Inflammatory macrophage treated with lipopolysaccharide for 4 hours (primary cell): ENCODE results near the gene EIF4G3.
A peak's percentile ranks its signal among the peaks of the same experiment; 100 is the strongest.
"Not testable (repeated sequence)": the region's sequence is repeated elsewhere in the genome, so short reads cannot be mapped to it uniquely, and the experiment has no call there.

Source experiments
- DNase-seq: peaks from one replicate; pipeline ENCODE4 v3.0.0-alpha.2; 2020

EIF4G3 gene, protein sequence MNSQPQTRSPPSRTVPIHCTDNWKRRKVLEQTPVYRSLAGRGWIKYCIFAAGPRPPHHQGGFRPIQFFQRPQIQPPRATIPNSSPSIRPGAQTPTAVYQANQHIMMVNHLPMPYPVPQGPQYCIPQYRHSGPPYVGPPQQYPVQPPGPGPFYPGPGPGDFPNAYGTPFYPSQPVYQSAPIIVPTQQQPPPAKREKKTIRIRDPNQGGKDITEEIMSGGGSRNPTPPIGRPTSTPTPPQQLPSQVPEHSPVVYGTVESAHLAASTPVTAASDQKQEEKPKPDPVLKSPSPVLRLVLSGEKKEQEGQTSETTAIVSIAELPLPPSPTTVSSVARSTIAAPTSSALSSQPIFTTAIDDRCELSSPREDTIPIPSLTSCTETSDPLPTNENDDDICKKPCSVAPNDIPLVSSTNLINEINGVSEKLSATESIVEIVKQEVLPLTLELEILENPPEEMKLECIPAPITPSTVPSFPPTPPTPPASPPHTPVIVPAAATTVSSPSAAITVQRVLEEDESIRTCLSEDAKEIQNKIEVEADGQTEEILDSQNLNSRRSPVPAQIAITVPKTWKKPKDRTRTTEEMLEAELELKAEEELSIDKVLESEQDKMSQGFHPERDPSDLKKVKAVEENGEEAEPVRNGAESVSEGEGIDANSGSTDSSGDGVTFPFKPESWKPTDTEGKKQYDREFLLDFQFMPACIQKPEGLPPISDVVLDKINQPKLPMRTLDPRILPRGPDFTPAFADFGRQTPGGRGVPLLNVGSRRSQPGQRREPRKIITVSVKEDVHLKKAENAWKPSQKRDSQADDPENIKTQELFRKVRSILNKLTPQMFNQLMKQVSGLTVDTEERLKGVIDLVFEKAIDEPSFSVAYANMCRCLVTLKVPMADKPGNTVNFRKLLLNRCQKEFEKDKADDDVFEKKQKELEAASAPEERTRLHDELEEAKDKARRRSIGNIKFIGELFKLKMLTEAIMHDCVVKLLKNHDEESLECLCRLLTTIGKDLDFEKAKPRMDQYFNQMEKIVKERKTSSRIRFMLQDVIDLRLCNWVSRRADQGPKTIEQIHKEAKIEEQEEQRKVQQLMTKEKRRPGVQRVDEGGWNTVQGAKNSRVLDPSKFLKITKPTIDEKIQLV (N-terminal part only)

DNA sequence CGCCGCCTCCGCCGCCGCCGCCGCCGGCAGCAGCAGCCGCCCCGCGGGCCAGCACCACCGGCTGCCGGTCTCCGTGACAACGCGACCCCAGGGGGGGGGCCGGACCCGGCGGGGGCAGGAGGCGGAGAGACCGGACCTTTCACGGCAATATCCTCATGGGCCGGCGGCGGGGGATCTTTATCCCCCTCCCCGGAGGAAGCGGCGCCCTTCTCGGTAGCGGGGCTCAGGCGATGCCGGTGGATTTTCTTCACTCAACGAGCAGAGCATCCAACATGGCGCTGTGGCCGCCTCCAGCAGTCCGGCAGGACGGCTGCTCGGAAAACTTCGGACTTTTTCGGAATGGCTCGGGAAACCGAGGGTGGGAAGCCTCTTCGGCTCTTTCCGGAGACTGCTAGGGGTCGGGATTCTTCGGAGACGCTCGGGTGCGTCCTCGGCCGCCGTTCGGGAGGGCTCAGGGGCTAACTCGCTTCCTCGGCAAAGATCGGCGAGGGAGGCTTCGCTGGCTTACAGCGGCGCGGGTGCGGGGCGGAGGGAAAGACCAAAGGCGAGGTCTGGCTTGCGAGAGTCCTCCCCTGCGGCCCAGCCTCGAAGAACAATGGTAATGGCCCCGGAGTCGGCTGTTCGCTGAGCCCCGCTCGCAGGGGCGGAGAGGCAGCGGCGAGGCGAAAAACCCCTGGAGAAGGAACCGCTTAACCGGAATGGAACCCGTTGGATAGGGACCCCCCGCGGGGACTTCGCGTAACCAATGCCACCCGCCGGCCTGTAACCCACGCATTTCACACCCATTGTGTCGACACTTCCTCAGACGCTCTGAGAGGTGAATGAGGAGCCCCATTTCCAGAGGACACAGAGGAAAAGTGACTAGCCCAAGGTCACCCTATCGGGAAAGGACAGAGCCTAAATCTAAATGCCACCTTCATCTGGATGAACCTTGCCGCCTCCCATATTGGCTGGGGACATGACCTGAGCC, at the start of gene EIF4G3:
Gene EIF4G3, minus strand, starts transcription at position 312 of the 970 bp plus-strand sequence. CDS start 174,155 bp downstream, outside the sequence.
- DNase-seq: peak; percentile 98

DNA sequence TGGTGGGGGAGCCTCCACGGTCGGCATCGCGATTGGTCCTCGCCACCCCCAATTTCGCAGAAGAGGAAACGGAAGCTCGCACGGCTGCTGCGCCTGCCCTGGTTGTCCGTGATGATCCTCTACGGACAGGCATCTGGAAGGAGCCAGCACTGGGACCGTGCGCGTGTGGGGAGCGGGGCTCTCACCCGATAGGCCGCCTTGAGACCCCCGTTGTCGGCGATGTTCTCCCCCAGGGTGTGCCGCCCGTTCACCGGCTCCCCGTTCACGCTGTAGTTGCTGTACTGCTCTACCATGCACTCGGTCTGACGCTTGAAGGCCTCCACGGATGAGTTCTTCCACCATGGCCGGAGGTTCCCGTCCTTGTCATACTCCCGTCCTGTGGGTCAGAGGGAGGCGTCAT, 48.4 kb upstream of the EIF4G3 start:
- DNase-seq: no peak

DNA sequence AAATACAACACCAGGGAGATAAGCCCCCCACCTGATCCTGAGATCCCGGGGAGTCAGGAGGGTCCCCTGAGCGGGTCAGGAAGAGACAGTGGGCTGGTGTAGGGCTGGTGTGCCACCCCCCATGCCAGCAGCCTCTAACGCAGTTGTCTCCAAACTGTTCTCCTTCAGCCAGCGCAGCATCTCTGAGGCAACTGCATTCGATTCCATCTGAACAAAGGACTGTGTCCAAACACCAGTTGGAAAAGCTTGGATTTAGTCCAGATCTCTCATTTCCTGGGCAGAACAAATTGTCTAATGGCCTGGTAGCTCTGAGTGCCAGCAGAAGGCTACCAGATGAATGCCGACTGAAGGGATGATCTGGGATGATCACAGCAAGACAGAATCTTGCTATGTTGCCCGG, 44.1 kb upstream of the EIF4G3 start:
- DNase-seq: no peak

DNA sequence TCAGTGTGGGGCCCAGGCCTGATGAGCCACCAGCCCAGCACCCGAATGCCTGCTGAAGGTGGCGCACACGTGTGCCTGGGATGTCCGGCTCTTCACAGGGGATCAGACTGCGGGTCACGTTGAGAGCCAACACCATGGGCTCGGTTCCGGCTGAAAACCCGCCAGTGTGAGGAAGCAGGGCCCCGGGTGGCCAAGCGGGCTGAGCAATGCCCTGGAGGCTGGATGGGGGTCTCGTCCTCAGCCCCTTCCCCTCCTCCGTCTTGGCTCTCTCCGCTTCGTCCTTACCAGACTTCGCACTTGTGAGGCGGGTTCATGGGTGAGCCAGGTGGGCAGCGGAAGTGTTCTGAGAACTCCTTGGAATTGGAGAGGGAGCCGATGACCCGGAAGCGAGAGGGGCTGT, 43.0 kb upstream of the EIF4G3 start:
- DNase-seq: no peak

DNA sequence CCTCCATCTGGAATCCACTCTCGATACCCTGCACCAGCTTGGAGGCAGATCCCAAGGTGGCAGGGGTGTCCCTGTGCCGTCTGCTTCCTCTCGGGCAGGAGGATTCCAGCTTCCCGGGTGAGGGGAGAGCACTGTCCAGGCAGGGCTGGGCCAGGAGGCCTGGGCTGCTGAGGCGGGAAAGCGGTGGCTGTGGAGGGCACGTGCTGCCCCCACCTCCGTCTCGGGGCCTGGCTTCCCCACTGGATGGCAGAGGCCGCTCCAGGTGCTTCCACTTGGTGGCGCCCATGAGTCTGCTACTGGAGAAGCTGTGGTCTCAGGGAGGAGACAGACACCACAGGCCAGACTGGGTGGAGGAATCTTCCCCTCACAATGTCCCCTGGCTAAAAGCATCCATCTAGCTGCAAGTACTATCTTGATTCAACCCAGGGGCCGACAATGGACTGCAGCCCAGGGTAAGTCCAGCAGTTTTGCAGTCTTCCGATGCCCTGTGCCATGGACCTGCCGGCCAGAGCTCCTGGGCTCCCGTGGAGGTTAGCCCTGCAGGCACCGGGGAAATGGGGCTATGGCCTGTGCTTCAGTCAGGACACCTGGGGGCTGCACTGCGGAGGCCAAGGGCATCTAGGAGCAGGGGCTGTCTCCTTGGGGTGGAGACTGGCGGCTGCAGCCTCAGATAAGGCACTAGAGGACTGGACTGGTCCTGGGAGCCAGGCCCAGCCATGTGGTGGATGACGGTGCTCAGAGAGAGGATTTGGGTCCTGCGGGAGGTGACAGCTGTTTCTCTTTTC, 41.3 kb upstream of the EIF4G3 start:
- peak; percentile 15 for DNase-seq

DNA sequence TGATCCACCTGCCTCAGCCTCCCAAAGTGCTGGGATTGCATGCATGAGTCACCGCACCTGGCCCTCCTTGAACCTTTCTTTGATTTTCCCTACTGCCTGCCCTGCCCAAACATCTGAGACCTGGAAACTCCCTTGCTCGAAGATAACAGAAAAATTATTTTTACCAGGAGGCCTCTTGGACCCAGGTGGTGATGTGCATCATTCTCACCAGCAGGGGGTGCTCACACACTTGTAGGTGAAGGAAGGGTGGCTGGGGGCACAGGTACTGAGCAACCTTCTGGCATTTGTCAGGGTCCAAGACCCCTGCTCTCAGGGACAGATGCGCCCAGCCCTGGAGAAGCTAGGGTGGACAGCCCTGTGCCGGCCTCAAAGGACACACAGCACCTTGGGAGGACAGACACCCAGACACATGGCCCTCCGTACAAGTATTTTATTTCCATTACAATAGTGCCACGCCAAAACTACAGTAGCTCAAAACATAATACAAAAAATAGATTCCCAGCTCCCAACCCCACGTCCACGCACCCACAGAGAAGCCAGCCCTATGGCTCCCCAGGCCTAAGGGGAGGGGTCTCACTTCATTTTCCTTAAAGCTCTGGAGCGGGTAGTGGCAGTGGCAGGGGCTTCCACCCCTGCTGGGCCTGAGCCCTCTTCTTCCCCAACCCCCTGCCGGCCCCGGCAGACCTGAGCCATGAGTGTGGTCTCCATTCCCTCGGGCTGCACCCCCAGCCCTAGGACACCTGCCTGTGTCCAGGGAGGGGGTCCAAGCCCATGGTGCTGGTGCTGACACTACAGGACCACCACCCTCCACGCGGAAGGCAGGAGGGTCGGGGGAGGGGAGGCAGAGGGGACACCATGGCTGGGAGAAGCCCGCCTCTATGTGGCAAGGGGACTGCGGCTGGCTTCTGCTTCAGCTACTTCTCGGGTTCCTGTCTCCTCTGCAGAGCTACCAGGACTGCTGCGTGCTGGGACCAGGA, 40.4 kb upstream of the EIF4G3 start:
- DNase-seq: peak; percentile 41

DNA sequence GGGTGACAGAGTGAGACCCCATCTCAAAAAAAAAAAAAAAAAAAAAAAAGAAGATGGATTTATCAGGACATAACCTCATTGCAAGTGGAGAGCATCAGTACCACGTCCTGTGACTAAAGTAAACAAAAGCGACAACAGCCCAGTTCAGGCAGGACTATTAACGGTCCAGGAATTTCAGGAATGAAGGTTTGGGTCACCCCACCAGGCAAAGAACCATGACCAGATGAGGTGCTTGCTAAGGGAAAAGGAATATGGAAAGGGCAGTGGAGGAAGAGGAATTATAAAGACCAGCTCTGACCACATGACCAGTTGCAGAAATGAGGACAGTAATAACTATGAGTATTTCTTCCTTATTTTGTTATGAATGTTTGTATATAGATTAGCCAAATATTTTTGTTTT, 35.4 kb upstream of the EIF4G3 start:
- DNase-seq: no peak

DNA sequence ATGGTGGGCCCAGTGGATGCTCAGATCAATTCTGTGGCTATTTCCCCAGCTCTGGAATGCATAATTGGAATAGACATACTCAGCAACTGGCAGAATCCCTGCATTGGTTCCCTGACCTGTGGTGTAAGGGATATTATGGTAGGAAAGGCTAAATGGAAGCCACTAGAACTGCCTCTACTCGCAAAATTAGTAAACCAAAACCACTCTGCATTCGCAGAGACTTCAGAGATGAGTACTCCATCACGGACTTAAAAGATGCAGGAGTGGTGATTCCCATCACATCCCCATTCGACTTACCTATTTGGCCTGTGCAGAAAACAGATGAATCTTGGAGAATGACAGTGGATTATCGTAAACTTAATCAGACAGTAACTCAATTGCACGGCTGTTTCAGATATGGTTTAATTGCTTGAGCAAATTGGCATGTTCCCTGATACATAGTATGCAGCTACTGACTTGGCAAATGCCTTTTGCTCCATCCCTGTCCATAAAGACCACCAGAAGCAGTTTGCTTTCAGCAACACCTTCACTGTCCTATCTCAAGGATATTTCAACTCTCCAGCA, 31.5 kb upstream of the EIF4G3 start:
- DNase-seq: not testable (repeated sequence)

DNA sequence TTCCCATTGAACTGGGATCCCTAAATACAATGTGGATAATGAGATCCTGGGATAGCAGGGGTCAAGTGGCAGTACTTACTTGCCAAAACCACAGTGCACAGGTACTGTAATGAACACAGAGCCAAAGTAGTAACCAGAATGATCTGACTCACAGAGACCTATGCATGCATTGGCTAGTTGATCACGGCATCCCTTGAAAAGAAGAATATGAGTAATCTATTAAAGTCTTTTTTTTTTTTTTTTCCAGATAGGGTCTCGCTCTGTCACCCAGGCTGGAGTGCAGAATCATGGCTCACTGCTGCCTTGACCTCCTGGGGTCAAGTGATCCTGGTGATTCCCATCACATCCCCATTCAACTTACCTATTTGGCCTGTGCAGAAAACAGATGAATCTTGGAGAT, 29.4 kb upstream of the EIF4G3 start:
- no peak for DNase-seq

DNA sequence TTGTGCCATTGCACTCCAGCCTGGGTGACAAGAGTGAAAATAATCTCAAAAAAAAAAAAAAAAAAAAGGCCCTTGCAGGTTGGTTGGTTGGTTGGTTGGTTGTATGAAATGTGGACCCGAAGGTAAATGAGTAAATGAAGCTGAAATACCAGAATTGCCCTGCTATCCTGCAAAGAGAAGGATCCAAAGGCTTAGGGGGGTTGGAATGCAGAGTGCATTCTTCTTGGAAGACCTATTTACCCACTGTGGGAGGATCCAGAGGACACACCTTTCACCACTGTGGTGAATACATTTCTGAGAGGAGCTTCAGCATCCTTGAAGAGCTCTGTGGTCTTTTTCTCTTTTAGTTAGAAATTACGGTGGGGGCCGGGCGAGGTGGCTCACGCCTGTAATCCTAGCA, 28.7 kb upstream of the EIF4G3 start:
- DNase-seq: no peak

DNA sequence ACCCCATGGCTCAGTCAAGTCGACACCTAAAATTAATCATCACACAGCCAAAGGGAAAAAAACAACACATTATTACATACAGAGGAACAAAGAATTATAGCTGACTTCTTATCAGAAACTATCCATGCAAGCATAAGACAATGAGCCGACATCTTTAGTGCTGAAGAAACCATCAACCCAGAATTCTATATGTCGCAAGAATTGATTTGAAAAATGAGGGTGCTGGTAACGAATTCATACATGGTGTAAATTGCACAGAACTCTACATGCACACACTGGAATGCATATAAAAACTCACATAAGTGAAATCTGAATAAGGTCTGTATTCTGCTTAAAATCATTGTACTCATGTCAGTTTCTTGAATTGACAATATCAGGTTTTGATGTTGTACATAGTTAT, 25.0 kb upstream of the EIF4G3 start:
- DNase-seq: no peak

DNA sequence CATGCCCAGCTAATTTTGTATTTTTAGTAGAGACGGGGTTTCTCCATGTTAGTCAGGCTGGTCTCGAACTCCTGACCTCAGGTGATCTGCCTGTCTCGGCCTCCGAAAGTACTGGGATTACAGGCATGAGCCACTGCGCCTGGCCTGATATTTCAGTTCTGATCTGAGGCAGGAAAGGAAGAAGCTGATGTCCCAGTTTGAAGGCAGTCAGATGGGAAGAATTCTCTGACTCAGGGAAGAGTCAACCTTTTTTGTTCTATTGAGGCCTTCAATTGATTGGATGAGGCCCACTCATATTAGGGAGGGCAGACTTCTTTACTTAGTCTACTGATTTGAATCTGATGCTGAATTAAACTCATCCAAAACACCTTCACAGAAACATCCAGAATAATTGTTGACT, 24.5 kb upstream of the EIF4G3 start:
- DNase-seq: not testable (repeated sequence)

DNA sequence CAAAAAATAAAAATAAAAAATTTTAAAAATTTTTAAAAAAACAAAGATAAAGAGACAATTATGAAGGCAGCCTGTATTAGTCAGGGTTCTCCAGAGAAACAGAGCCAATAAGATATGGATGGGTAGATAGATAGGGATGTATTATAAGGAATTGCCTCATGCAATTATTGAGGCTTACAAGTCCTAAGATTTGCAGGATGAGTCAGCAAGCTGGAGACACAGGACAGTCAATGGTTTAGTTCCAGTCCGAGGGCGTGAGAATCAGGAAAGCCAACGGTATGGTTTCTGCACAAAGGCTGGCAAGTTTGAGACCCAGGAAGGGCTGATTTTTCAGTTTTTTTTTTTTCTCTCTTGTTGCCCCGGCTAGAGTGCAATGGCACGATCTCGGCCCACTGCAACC, 24.1 kb upstream of the EIF4G3 start:
- DNase-seq: no peak

DNA sequence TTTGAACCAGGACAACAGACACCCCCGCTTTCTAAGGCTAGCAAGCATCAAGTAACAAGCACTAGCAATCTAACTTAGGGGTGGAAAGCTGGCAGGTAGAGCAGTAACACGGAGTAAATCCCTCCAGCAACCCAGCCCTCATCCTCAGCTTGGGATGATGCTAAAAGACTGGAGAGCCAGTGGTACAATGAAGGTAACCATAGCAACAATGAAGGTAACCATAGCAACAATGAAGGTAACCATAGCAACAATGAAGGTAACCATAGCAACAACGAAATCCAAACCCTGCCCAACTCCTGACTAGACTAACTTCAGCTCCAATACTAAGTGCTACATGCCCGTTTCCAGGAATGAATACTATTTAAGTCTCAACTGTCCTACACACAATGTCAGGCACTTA, 22.2 kb upstream of the EIF4G3 start:
- no peak for DNase-seq

DNA sequence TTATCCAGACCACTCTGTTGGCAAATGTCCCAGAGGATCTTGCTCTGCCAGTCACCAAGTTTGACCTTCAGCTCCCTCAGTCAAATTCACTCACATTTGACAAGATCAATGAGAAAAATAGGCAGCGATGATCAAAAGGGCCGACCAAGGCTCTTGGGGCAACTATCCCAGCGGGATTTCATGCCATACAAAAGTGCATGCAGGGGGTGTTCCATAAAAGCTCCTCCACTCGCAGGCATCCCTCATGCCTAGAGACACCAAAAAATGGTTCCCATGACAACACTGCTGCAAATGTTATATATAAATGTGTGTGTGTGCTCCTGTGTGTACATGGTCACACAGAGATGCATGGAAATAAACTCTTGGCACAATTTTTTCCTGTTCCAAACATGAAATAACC, 16.2 kb upstream of the EIF4G3 start:
- DNase-seq: no peak

DNA sequence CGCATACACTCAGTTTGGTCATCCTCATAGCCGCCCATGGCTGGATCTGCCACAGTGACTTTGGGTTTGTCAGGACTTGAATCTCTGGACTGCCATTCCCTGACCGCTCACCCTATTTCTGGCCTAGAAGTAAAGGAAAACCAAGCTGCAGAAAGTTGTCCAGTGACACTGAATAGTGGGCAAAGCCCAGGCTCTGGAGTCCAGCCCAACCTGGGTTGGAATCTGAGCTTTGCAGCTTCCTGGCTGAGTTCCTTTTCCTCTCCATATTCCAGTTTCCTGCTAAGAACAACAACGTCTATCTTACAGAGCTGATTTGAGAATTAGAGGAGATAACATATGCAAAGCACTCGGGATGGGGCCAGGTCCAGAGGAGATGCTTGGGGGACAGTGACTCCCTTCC, 15.6 kb upstream of the EIF4G3 start:
- no peak for DNase-seq

DNA sequence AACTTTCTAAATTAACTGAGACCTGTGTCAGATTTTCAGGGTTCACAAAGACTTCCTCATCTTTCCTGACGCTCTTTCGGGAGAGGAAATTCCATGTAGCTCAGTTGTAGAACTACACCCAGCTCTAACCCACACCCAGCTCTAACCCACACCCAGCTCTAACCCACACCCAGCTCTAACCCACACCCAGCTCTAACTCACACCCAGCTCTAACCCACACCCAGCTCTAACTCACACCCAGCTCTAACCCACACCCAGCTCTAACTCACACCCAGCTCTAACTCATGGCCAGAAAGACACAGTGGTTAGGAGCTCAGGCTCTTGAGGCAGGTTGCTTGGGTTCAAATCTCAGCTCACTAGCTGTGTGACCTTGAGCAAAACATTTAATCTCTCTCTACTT, 14.1 kb upstream of the EIF4G3 start:
- not testable (repeated sequence) for DNase-seq

DNA sequence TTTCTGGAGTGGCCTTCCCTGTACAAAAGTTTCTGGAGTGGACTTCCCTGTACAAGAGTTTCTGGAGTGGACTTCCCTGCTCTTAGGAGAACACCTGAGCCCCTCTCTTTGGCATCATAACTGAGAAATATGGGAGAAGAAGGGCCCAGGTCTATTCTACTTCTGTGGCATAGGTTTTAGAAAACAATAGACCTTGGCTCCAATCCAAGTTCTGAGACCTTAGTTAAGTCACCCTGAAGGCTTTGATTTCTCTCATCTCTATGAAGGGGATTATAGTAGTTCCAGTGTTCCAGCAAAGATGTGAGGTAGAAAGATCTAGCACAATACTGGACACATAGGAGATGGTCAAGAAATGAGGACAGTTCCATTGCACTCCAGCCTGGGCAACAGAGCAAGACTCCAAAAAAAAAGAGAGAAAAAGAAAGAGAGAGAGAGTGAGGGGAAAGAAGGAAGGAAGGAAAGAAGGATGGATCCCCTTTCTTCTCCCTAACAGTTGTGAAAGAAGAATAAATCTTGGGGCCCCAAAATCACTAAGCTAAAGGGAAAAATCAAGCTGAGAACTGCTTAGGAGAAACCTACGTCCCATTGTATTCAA, 13.3 kb upstream of the EIF4G3 start:
- no peak for DNase-seq

DNA sequence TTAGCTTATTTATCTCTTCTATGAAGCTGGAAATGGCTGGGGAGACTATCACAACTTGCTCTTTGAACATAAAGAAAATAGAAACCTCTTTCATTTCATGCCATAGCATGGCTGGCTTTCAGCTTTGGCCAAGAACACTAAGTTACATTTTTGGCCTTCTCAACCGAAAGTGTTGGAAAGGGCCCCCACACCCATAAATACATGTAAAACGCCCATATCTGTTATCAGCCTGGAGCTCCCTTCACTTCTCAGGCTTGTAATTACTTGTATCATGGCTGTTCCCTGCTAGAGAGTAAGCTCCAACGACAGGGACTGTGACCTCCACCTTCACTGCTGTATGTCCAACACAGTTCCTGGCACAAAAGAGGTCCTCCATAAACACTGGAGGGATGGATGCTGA, 12.7 kb upstream of the EIF4G3 start:
- DNase-seq: no peak
